Renal cortical epithelial cell (primary cell): Measurements from ENCODE around the gene CTF1. TPM values are rescaled to one million over a fixed set of nuclear protein-coding genes. Genes with fewer than 3 reads are reported as not detected.

ENCODE experiments used
- DNase-seq: peaks from one replicate; pipeline ENCODE4 v3.0.0-alpha.2; 2011; ENCODE audit warnings: low read depth
- total RNA-seq: library from RNA; depleted of rRNA; stranded (reverse); fragments of >200 nt; gene quantifications from 2 replicates; pipeline ENCODE4 v1.2.3, GENCODE V29; 2014

Gene CTF1
- total RNA-seq, 1 donor from 2014 or later: 4.7 TPM

DNA sequence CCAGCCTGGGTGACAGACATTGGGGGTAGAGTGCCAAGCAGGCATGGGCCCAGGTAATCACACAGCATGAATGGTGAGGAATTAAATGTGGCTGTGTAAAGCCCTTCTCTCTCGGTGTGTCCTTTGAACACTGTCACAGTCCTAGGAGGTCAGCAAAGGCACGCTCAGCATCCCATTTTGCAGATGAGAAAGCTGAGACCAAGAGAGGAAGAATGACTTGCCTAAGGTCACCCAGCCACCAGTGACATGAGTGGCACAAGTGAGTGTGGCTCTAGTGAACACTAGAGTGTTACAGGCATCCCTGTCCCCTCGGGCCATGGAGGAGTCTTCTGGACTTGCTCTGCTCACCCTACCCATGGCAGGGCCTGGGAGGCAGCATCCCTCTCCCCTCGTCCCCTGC is 10.7 kb downstream of the CTF1 start:
- no peak for DNase-seq

DNA sequence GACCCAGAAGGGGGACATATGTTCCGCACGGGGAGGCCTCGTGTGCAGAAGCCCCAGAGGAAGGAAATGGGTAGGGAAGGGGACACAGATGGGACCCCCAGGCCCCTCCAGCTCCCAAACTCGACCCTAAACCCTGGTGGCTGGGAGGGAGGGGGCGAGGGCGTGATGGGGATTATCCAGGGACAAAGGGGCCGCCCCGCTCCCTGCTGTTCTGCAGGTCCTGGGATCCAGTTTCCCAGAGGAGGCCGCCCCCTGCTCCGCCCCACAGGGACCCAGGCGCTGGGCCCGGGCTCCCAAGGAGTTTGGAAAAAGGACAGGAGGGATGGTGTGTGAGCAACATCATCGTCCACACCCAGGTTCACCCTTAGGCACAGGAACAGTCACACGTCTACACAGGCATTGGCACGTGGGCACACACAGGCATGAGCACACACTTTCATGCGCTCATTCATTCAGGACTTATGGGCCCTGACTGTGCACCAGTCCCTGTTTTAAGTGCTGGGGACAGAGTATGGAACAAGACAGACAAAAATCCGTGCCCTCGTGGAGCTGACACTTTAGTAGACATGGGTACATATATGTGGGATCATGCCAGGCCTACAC is 14.1 kb downstream of the CTF1 start:
- no peak for DNase-seq

- DNase-seq: no peak
Observed at GRCh38 chr16:30912794-30913412, 16.5 kb downstream of the CTF1 start.

GRCh38 chr16:30914830-30915229 is 18.4 kb downstream of the CTF1 start:
- DNase-seq: no peak

DNA sequence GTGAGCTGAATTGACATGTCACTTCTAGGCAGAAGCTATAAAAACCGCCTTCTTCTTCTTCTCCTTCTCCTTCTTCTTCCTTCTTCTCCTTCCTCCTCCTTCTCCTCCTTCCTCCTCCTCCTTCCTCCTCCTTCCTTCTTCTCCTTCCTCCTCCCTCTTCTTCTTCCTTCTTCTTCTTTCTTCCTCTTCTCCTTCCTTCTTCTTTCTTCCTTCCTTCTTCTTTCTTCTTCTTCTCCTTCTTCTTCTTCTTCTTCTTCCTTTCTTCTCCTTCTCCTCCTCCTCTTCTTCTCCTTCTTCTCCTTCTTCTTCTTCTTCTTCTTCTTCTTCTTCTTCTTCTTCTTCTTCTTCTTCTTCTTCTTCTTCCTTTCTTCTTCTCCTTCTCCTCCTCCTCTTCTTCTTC is 22.2 kb downstream of the CTF1 start:
- no peak for DNase-seq

DNA sequence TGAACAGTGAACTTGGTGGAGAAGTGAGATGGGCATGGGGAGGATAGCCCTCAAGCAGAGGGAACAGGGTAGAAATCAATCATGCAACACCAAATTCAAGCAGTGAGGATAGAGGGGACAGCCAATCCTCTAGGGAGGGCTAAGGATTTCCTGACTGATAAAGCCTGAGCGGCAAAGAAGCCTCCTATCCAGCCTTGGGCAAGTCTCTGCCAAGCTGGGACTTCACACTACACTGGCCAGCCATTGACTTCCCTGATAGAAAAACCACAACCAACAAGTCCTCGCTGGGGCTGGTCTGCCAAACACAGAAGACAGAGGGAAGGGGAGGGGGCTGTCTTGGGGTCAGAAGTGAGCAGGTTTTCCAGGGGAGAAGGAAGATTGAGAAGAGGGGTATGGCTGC is 24.5 kb downstream of the CTF1 start:
- DNase-seq: no peak

GRCh38 chr16:30921459-30921747 is 25.0 kb downstream of the CTF1 start:
- no peak for DNase-seq

- peak; percentile 85 for DNase-seq
Observed at GRCh38 chr16:30921748-30922419, 25.5 kb downstream of the CTF1 start.

DNA sequence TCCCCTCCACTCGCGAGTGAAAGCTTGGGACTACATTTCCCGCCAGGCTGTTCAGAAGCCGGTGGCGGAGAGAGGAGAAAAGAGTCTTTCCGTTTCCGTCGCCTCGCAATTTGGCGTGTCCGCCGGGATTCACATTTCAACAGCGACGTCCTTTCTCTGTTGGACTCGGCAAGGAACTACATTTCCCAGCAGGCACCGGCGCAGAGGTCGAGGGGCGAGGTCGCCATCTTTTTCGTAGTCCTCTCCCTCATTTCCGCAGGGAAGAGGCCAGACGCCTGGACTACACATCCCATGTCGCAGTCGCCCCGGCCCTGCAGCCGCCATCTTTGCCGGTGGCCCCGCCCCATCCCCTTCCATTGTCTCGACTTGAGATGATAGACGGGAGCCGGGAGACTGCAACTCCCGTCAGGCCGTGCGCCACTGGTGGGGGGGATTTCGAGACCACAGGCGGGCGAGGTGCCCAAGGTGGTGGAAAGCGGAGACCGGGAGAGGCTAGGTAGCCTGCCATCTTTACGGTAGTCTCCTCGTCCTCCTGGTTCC is 26.1 kb downstream of the CTF1 start:
- peak; percentile 98 for DNase-seq

GRCh38 chr16:30922960-30923535 is 26.6 kb downstream of the CTF1 start:
- DNase-seq: peak; percentile 98

- no peak for DNase-seq
Observed at GRCh38 chr16:30923554-30924075, 27.2 kb downstream of the CTF1 start, which contains the start of gene FBXL19. Gene FBXL19 (plus strand): TSS chr16:30923572. CDS start chr16:30925755, 2,183 bp downstream.

DNA sequence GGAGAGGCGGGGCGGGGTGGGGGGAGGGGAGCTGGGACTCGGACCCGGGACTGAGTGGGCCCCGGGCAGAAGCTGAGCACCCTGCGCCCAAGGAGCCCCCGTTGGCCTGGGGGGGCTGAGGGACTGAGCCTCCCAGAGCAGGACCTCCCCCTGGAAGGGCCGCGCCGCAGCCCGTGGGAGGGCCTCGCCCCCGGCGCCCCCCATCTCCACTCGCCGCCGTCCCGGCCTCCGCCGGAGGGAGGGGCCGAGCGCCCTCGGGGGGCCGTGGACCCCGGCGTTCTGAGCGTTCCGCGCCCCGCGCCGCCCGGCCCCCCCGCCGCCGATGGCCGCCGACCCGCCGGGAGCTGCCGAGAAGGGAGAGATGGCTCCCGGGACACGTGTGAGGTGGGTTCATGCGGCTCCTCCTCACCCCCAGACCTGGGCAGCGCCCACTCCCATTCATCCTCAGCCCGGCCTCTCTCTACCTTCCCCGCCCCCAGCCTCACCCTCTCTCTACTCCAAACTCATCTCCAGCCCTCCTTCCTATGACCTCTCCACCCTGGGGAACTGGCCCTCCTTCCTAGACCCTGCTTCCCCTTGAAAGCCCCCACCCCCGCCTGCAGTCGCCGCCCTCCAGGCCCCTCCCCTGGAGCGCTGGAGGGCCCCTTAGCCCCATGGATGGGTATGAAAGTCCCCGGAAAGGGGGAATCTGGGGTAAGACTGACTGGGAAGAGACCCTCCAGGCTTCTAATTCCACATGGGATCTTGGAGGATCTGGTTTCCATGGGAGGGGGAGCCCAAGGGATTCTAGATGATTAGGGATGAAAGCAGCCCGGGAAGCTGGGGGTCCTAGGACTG is 27.9 kb downstream of the CTF1 start:
- no peak for DNase-seq

DNA sequence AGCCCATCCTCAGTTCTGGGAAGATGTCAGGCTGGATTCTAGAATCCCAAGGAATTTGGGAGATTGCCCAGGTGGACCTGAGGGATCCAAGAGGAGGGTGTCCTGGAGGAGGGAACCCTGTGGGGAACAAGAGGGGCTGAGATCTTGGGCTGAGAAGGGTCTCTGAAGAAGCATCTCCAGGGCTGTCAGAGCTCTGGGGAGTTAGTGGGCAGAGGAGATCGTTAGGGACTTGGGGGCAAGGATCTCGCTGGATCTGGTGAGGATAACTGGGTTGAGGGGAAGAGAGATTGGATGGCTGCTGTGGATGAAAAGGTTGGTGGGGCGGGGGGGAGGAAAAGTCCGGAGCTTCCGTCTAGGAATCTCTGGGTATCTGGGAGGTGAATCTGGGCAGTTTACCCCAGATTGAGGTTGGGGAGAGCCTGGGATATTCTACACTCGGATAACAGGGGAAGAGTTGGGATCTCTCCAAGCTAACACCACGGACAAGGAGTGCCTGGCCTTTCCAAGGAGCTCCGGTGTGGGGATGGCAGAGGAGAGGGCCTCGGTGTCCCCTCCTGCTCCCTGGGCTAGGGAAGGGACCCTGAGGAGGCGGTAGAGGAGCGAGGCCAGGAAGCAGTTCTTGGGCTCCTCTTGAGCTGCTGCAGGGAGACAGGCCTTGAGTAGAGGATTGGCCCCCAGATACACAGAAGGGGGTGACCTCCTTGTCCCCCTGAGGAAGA is 28.7 kb downstream of the CTF1 start:
- no peak for DNase-seq

DNA sequence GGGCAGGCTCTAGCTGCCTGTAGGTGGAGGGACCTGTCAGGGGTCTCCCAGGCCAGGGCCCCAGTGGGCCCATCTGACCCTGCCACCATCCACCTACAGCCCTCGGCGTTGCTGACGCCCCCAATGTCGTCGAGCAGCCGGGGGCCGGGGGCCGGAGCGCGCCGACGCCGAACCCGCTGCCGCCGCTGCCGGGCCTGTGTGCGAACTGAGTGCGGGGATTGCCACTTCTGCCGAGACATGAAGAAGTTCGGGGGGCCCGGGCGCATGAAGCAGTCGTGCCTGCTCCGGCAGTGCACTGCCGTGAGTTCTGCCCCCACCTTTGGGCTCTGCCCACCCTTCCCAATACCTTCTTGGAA is 29.2 kb downstream of the CTF1 start:
- DNase-seq: no peak

DNA sequence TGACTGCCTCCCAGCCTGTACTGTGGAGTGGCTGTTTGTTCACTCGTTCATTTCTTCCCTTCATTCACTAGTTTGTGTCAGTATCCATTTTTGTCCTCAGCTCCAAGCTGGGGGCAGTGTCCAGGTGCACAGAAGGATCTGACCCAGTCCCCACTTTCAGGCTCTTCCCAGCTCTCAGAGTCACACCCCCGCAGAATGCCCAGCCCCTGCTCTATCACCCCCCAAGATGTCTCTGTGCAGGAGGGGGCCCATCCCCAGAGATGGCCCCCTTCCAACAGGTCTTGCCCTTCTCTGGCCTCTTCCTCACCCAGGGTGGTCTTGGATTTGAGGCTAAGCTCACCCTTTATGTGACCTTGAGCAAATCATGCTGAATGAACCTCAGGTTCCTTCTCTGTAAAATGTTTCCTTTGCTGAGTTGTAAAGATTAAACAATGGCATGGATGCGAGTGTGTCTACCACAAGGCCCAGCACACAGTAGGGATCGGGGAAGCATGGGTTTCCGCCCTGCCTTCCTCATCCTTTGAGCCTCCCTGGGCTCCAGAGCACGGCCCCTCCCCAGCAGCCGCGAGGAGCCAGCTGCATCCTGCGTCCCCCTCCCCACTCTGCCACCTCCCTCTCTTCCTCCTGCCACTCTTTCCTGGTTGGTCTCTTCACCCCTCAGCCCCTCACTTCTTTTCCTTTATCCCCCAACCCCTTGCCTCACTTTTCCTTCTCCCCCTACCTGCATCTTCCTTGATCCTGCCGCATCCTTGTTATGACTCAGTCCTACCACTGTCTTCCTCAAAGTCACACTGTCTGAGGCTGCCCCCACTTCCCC is 29.8 kb downstream of the CTF1 start:
- DNase-seq: no peak

DNA sequence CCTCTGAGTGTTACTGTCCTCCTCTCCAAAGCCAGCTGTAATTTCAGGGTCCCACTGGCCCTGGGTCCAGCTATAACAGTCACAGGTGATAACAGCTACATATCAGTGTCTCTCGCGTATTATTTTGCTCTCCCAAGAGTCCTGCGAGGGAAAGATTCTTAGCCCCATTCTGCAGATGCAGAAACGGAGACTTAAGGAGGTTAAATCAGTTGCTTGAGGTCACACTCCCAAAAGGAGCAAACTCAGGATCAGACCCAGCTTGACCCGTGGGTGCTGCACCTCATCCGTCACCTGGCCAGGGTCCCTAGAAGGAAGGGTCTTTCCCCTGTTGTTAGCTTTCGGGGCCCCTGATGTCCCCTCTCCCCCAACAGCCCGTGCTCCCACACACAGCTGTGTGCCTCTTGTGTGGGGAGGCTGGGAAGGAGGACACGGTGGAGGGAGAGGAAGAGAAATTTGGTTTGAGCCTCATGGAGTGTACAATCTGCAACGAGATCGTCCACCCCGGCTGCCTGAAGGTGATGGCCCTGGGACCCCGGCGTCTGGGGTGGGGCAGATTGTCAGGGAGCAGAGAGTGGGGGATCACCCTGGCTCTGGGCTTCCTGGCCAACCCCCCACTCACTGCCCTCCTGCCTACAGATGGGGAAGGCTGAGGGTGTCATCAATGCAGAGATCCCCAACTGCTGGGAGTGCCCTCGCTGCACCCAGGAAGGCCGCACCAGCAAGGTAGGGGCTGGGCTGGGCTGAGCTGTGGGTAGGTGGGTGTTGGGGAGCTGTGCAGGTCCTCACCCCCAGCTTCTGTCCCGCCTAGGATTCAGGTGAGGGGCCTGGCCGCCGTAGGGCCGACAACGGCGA is 30.7 kb downstream of the CTF1 start:
- no peak for DNase-seq

DNA sequence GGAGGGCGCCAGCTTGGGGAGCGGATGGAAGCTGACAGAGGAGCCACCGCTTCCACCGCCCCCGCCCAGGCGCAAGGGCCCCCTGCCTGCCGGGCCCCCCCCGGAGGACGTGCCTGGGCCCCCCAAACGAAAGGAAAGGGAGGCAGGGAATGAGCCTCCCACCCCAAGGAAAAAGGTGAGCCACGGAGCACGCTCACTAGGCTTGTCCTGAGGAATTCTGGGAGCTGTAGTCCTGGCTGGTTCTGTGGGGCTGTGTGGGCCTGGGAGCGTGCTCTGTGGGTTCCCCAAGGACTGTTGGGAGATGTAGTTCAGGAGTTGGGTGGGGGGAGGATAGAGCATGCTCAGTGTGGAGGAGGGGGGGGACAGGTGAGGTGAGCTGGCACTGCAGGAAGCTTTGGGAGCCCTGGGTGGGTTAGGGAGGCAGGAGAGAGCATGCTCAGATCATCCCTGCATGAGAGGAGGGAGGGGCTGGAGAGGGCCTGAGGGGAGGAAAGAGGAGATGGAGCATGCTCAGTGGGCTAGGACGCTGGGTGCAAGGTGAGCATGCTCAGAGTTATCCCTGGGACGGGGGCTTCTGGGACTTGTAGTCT is 31.5 kb downstream of the CTF1 start:
- DNase-seq: peak; percentile 29

GRCh38 chr16:30928390-30928789 is 32.0 kb downstream of the CTF1 start:
- DNase-seq: no peak

- no peak for DNase-seq
Observed at GRCh38 chr16:30929167-30929566, 32.8 kb downstream of the CTF1 start.
